Measurements from ENCODE around the gene HOXA10. TPM values are rescaled to one million over a fixed set of nuclear protein-coding genes. Genes with fewer than 3 reads are reported as not detected.
A peak's percentile ranks its signal among the peaks of the same experiment; 100 is the strongest.

The HOXA10 gene
- total and polyA plus RNA-seq, 4 donors = 0.03 to 0.70 (median 0.13) TPM

- TF ChIP-seq GABPA (IDR thresholded peaks at IDR 0.05 in 1 of 2, conservative IDR thresholded peaks at IDR 0.05 in 1 of 2) = no peak
- TF ChIP-seq ATF3 (IDR thresholded peaks at IDR 0.05) = no peak
- TF ChIP-seq TAF1 (conservative IDR thresholded peaks at IDR 0.05) = no peak
- no peak for TF ChIP-seq EGR1 (IDR thresholded peaks at IDR 0.05; ENCODE audit: low read depth in 2 of 2)
- TF ChIP-seq, protein P1, sequence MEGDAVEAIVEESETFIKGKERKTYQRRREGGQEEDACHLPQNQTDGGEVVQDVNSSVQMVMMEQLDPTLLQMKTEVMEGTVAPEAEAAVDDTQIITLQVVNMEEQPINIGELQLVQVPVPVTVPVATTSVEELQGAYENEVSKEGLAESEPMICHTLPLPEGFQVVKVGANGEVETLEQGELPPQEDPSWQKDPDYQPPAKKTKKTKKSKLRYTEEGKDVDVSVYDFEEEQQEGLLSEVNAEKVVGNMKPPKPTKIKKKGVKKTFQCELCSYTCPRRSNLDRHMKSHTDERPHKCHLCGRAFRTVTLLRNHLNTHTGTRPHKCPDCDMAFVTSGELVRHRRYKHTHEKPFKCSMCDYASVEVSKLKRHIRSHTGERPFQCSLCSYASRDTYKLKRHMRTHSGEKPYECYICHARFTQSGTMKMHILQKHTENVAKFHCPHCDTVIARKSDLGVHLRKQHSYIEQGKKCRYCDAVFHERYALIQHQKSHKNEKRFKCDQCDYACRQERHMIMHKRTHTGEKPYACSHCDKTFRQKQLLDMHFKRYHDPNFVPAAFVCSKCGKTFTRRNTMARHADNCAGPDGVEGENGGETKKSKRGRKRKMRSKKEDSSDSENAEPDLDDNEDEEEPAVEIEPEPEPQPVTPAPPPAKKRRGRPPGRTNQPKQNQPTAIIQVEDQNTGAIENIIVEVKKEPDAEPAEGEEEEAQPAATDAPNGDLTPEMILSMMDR (IDR thresholded peaks at IDR 0.05; ENCODE audit: low read depth, low read length, missing input control) = no peak
- no peak for TF ChIP-seq RXRA (IDR thresholded peaks at IDR 0.05)
- TF ChIP-seq, protein P2, sequence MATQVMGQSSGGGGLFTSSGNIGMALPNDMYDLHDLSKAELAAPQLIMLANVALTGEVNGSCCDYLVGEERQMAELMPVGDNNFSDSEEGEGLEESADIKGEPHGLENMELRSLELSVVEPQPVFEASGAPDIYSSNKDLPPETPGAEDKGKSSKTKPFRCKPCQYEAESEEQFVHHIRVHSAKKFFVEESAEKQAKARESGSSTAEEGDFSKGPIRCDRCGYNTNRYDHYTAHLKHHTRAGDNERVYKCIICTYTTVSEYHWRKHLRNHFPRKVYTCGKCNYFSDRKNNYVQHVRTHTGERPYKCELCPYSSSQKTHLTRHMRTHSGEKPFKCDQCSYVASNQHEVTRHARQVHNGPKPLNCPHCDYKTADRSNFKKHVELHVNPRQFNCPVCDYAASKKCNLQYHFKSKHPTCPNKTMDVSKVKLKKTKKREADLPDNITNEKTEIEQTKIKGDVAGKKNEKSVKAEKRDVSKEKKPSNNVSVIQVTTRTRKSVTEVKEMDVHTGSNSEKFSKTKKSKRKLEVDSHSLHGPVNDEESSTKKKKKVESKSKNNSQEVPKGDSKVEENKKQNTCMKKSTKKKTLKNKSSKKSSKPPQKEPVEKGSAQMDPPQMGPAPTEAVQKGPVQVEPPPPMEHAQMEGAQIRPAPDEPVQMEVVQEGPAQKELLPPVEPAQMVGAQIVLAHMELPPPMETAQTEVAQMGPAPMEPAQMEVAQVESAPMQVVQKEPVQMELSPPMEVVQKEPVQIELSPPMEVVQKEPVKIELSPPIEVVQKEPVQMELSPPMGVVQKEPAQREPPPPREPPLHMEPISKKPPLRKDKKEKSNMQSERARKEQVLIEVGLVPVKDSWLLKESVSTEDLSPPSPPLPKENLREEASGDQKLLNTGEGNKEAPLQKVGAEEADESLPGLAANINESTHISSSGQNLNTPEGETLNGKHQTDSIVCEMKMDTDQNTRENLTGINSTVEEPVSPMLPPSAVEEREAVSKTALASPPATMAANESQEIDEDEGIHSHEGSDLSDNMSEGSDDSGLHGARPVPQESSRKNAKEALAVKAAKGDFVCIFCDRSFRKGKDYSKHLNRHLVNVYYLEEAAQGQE (IDR thresholded peaks at IDR 0.05) = no peak
- TF ChIP-seq FOXA2 (IDR thresholded peaks at IDR 0.05) = no peak
- TF ChIP-seq SP1 (IDR thresholded peaks at IDR 0.05) = no peak
- TF ChIP-seq YY1 (IDR thresholded peaks at IDR 0.05) = no peak
- Histone ChIP-seq H3K27ac (ENCODE audit: low read depth in 1 of 2, low read length in 2 of 2) (no peak overlapping the region), H3K4me1 (ENCODE audit: control insufficient read depth in 4 of 4, insufficient read depth in 4 of 4, low read length in 3 of 4) (peaks cover 12 to 33% (median 13%) of the 10 kb centered on the region in 4 donors), H3K9ac (ENCODE audit: low read depth in 1 of 2, low read length in 2 of 2) (no peak overlapping the region), H3K4me3 (ENCODE audit: low read depth in 1 of 3, low read length in 3 of 3) (peak overlapping the region in 2 of 3 donors; percentile 54 to 72), H3K9me3 (ENCODE audit: control insufficient read depth in 4 of 4, low read length in 3 of 4) (peaks cover 0 to 12% (median 0%) of the 10 kb centered on the region in 4 donors), H3K27me3 (ENCODE audit: control insufficient read depth in 4 of 4, insufficient read depth in 4 of 4, low read length in 3 of 4) (peaks cover 9 to 49% (median 24%) of the 10 kb centered on the region in 4 donors), H3K36me3 (ENCODE audit: control insufficient read depth in 4 of 4, insufficient read depth in 3 of 4, low read depth in 1 of 4, low read length in 3 of 4) (no peaks in the 10 kb centered on the region)
- no peak for DNase-seq (ENCODE audit: low spot score)
- 14% methylated on average over 23 of the region's 23 CpGs for WGBS
Observed at GRCh38 chr7:27160145-27160545, 14.0 kb downstream of the HOXA10 start.

- peaks cover 11 to 34% (median 17%) of the 10 kb centered on the region in 4 donors for H3K4me1 ChIP-seq (ENCODE audit: control insufficient read depth in 4 of 4, insufficient read depth in 4 of 4, low read length in 3 of 4)
- 31% methylated on average over 27 of the region's 27 CpGs for WGBS
- TF ChIP-seq ATF3 (IDR thresholded peaks at IDR 0.05) (no peak), ZBTB33 (IDR thresholded peaks at IDR 0.05) (no peak), HNF4G (IDR thresholded peaks at IDR 0.05) (no peak), TAF1 (conservative IDR thresholded peaks at IDR 0.05) (no peak), RAD21 (IDR thresholded peaks at IDR 0.05) (no peak), GABPA (IDR thresholded peaks at IDR 0.05 in 1 of 2, conservative IDR thresholded peaks at IDR 0.05 in 1 of 2) (no peak), FOXA2 (IDR thresholded peaks at IDR 0.05) (no peak)
- H3K9ac ChIP-seq (ENCODE audit: low read depth in 1 of 2, low read length in 2 of 2) = no peak overlapping the region
- H3K27ac ChIP-seq (ENCODE audit: low read depth in 1 of 2, low read length in 2 of 2) = no peak overlapping the region
- no peak overlapping the region for H3K4me3 ChIP-seq (ENCODE audit: low read depth in 1 of 3, low read length in 3 of 3)
- H3K36me3 ChIP-seq (ENCODE audit: control insufficient read depth in 4 of 4, insufficient read depth in 3 of 4, low read depth in 1 of 4, low read length in 3 of 4) = no peaks in the 10 kb centered on the region
- no peak for DNase-seq (ENCODE audit: low spot score)
- peaks cover 0 to 6% (median 0%) of the 10 kb centered on the region in 4 donors for H3K9me3 ChIP-seq (ENCODE audit: control insufficient read depth in 4 of 4, low read length in 3 of 4)
- H3K27me3 ChIP-seq (ENCODE audit: control insufficient read depth in 4 of 4, insufficient read depth in 4 of 4, low read length in 3 of 4) = peaks cover 10 to 48% (median 24%) of the 10 kb centered on the region in 4 donors
Observed at GRCh38 chr7:27159266-27160144, 14.6 kb downstream of the HOXA10 start.
